Skeletal muscle cell (primary cell): ENCODE data around the gene ASCC2.
"Not testable (repeated sequence)": the region's sequence is repeated elsewhere in the genome, so short reads cannot be mapped to it uniquely, and the experiment has no call there.

Experiments
- DNase-seq: peaks from one replicate; pipeline ENCODE4 v3.0.0-alpha.2; 2010; ENCODE audit warnings: low read depth
- H3K4me3 ChIP-seq: 2 replicates; pipeline ENCODE4 v1.5.1; 2011; ENCODE audit warnings: low read depth, mild to moderate bottlenecking, control low read depth, low read length, moderate library complexity

The ASCC2 gene

GRCh38 chr22:29837741-29838598, at the start of gene ASCC2:
ASCC2 (minus strand) TSS chr22:29838274; CDS start chr22:29832325, 5,949 bp downstream.
- DNase-seq = peak; percentile 74
- peak within 1 kb of the TSS; percentile 96 for H3K4me3 ChIP-seq

- no peak for DNase-seq
- H3K4me3 ChIP-seq = no peak overlapping the region
Measured at GRCh38 chr22:29887358-29887757, 49.3 kb upstream of the ASCC2 start.

- H3K4me3 ChIP-seq = no peak overlapping the region
- DNase-seq = no peak
Measured at GRCh38 chr22:29886596-29886995, 48.5 kb upstream of the ASCC2 start.

GRCh38 chr22:29885610-29886009, 47.5 kb upstream of the ASCC2 start:
- no peak overlapping the region for H3K4me3 ChIP-seq
- DNase-seq = no peak

- H3K4me3 ChIP-seq = peak overlapping the region; percentile 91
- no peak for DNase-seq
Measured at GRCh38 chr22:29883775-29884097, 45.7 kb upstream of the ASCC2 start.

- DNase-seq = peak; percentile 61
- peak within 1 kb of the TSS; percentile 91 for H3K4me3 ChIP-seq
Measured at GRCh38 chr22:29883045-29883774, 45.1 kb upstream of the ASCC2 start, which contains the start of gene MTMR3. MTMR3 (plus strand) TSS chr22:29883174; CDS start chr22:29971060, 87,886 bp downstream.

GRCh38 chr22:29882716-29883044, 44.6 kb upstream of the ASCC2 start:
- peak overlapping the region; percentile 91 for H3K4me3 ChIP-seq
- no peak for DNase-seq

GRCh38 chr22:29879753-29880152, 41.7 kb upstream of the ASCC2 start:
- no peak for DNase-seq
- H3K4me3 ChIP-seq = no peak overlapping the region

- no peak overlapping the region for H3K4me3 ChIP-seq
- DNase-seq = peak; percentile 66
Measured at GRCh38 chr22:29877620-29878019, 39.5 kb upstream of the ASCC2 start.

GRCh38 chr22:29873943-29874342, 35.9 kb upstream of the ASCC2 start:
- no peak overlapping the region for H3K4me3 ChIP-seq
- DNase-seq = no peak

GRCh38 chr22:29872989-29873388, 34.9 kb upstream of the ASCC2 start:
- no peak overlapping the region for H3K4me3 ChIP-seq
- no peak for DNase-seq

GRCh38 chr22:29872144-29872893, 34.2 kb upstream of the ASCC2 start:
- H3K4me3 ChIP-seq = no peak overlapping the region
- DNase-seq = no peak

- H3K4me3 ChIP-seq = no peak overlapping the region
- no peak for DNase-seq
Measured at GRCh38 chr22:29871684-29872083, 33.6 kb upstream of the ASCC2 start.

- no peak for DNase-seq
- no peak overlapping the region for H3K4me3 ChIP-seq
Measured at GRCh38 chr22:29870574-29870973, 32.5 kb upstream of the ASCC2 start.

GRCh38 chr22:29867851-29868250, 29.8 kb upstream of the ASCC2 start:
- DNase-seq = no peak
- H3K4me3 ChIP-seq = no peak overlapping the region

- DNase-seq = no peak
- no peak overlapping the region for H3K4me3 ChIP-seq
Measured at GRCh38 chr22:29867260-29867659, 29.2 kb upstream of the ASCC2 start.

GRCh38 chr22:29865572-29865971, 27.5 kb upstream of the ASCC2 start:
- not testable (repeated sequence) for DNase-seq, H3K4me3 ChIP-seq

- DNase-seq = no peak
- H3K4me3 ChIP-seq = no peak overlapping the region
Measured at GRCh38 chr22:29861672-29862297, 23.7 kb upstream of the ASCC2 start.

GRCh38 chr22:29860006-29860766, 22.1 kb upstream of the ASCC2 start:
- no peak overlapping the region for H3K4me3 ChIP-seq
- no peak for DNase-seq
